Activated T-cell treated with anti-CD3 and anti-CD28 coated beads, Interleukin-2, amount 50 U/mL, for 72 hours (primary cell): ENCODE data around the gene COTL1. TPM values are rescaled to one million over a fixed set of nuclear protein-coding genes. Genes with fewer than 3 reads are reported as not detected.

Experiments
- ATAC-seq, 2 donors: fragments of 150-1000 bp; cut with Tn5 transposase; replicated peaks in 1 of 2; 2 replicates each; pipeline ENCODE4 v1.10.0; 2021; ENCODE audit warnings: moderate library complexity in 2 of 2, mild to moderate bottlenecking in 1 of 2
- DNase-seq, 2 donors: peaks; one replicate each; pipeline ENCODE4 v3.0.0; 2021 to 2022; ENCODE audit warnings: mixed read lengths in 1 of 2
- H3K27ac Mint-ChIP-seq: one replicate; pipeline ENCODE4 v1.8.0; 2022; ENCODE audit warnings: mild to moderate bottlenecking, moderate library complexity, mixed read lengths
- H3K27me3 Mint-ChIP-seq: one replicate; pipeline ENCODE4 v1.8.0; 2022; ENCODE audit warnings: low read depth, mixed read lengths
- H3K36me3 Mint-ChIP-seq, 2 donors: one replicate each; pipeline ENCODE4 v1.8.0; 2022; ENCODE audit warnings: mixed read lengths in 2 of 2, mild to moderate bottlenecking in 1 of 2; ENCODE audit not compliant: insufficient read depth in 2 of 2
- H3K4me1 Mint-ChIP-seq: one replicate; pipeline ENCODE4 v1.8.0; 2022; ENCODE audit warnings: low read depth, mixed read lengths
- H3K4me3 Mint-ChIP-seq, 2 donors: one replicate each; pipeline ENCODE4 v1.8.0; 2022; ENCODE audit warnings: mild to moderate bottlenecking in 2 of 2, mixed read lengths in 2 of 2, moderate library complexity in 2 of 2
- H3K9me3 Mint-ChIP-seq, 2 donors: one replicate each; pipeline ENCODE4 v1.8.0; 2022; ENCODE audit warnings: mixed read lengths in 2 of 2
- total RNA-seq, 2 donors: library from RNA; stranded (reverse); gene quantifications; one replicate each; pipeline ENCODE4 v1.2.3, GENCODE V29; 2022

COTL1 gene
- total RNA-seq, 2 donors from 2014 or later, result 353 to 529 TPM

GRCh38 chr16:84555418-84556196, 62.3 kb downstream of the COTL1 start:
- no peak overlapping the region for H3K27ac Mint-ChIP-seq
- no peak overlapping the region for H3K4me3 Mint-ChIP-seq
- no peaks in the 10 kb centered on the region for H3K9me3 Mint-ChIP-seq
- peaks cover 0 to 4% of the 10 kb centered on the region in 2 donors for H3K36me3 Mint-ChIP-seq
- no peaks in the 10 kb centered on the region for H3K27me3 Mint-ChIP-seq
- peaks cover 64% of the 10 kb centered on the region for H3K4me1 Mint-ChIP-seq
- DNase-seq (no peak), ATAC-seq (no peak)

- Mint-ChIP-seq H3K36me3 (peaks cover 0 to 4% of the 10 kb centered on the region in 2 donors), H3K4me1 (peaks cover 66% of the 10 kb centered on the region), H3K9me3 (no peaks in the 10 kb centered on the region), H3K4me3 (peak overlapping the region in 1 of 2 donors; percentile 95), H3K27ac (no peak overlapping the region), H3K27me3 (no peaks in the 10 kb centered on the region)
- no peak for ATAC-seq
- DNase-seq, result no peak
Observed at GRCh38 chr16:84554627-84555328, 63.1 kb downstream of the COTL1 start.

GRCh38 chr16:84553873-84554399, 63.9 kb downstream of the COTL1 start:
- H3K27me3 Mint-ChIP-seq, result no peaks in the 10 kb centered on the region

GRCh38 chr16:84552135-84552534, 65.7 kb downstream of the COTL1 start:
- Mint-ChIP-seq H3K4me1 (peaks cover 82% of the 10 kb centered on the region), H3K27ac (no peak overlapping the region), H3K27me3 (no peaks in the 10 kb centered on the region), H3K9me3 (no peaks in the 10 kb centered on the region), H3K4me3 (peak overlapping the region in 1 of 2 donors; percentile 95), H3K36me3 (peaks cover 0 to 6% of the 10 kb centered on the region in 2 donors)
- ATAC-seq, result no peak
- no peak for DNase-seq

More at GRCh38 chr16:84553873-84554399, 63.9 kb downstream of the COTL1 start:
- peaks cover 69% of the 10 kb centered on the region for H3K4me1 Mint-ChIP-seq
- H3K27ac Mint-ChIP-seq, result peak overlapping the region; percentile 15
- no peaks in the 10 kb centered on the region for H3K9me3 Mint-ChIP-seq
- peaks cover 0 to 4% of the 10 kb centered on the region in 2 donors for H3K36me3 Mint-ChIP-seq
- ATAC-seq (peak in 1 of 2 donors; percentile 35), DNase-seq (peak in 1 of 2 donors; percentile 43)
- peak overlapping the region in 1 of 2 donors; percentile 95 for H3K4me3 Mint-ChIP-seq

- peaks cover 90% of the 10 kb centered on the region for H3K4me1 Mint-ChIP-seq
- peak overlapping the region in 1 of 2 donors; percentile 94 for H3K4me3 Mint-ChIP-seq
- peak overlapping the region; percentile 80 for H3K27ac Mint-ChIP-seq
- H3K36me3 Mint-ChIP-seq, result peaks cover 0 to 17% of the 10 kb centered on the region in 2 donors
- H3K27me3 Mint-ChIP-seq, result no peaks in the 10 kb centered on the region
- DNase-seq, result no peak
- ATAC-seq, result no peak
- H3K9me3 Mint-ChIP-seq, result no peaks in the 10 kb centered on the region
Observed at GRCh38 chr16:84550096-84550495, 67.8 kb downstream of the COTL1 start.

GRCh38 chr16:84548971-84549844, 68.7 kb downstream of the COTL1 start:
- Mint-ChIP-seq H3K27ac (peak overlapping the region; percentile 86), H3K27me3 (no peaks in the 10 kb centered on the region), H3K36me3 (peaks cover 0 to 17% of the 10 kb centered on the region in 2 donors), H3K4me1 (peaks cover 90% of the 10 kb centered on the region), H3K4me3 (peak overlapping the region; percentile 84 to 94), H3K9me3 (no peaks in the 10 kb centered on the region)
- ATAC-seq (peak; percentile 66 to 76), DNase-seq (peak; percentile 16 to 55)

GRCh38 chr16:84548508-84548907, 69.4 kb downstream of the COTL1 start:
- H3K4me1 Mint-ChIP-seq, result peaks cover 89% of the 10 kb centered on the region
- DNase-seq (no peak), ATAC-seq (peak in 1 of 2 donors; percentile 26)
- peak overlapping the region in 1 of 2 donors; percentile 94 for H3K4me3 Mint-ChIP-seq
- H3K27me3 Mint-ChIP-seq, result no peaks in the 10 kb centered on the region
- peaks cover 0 to 20% of the 10 kb centered on the region in 2 donors for H3K36me3 Mint-ChIP-seq
- no peak overlapping the region for H3K27ac Mint-ChIP-seq
- no peaks in the 10 kb centered on the region for H3K9me3 Mint-ChIP-seq

- H3K4me3 Mint-ChIP-seq, result peak overlapping the region in 1 of 2 donors; percentile 94
- H3K27me3 Mint-ChIP-seq, result no peaks in the 10 kb centered on the region
- peaks cover 81% of the 10 kb centered on the region for H3K4me1 Mint-ChIP-seq
- H3K27ac Mint-ChIP-seq, result no peak overlapping the region
- peak in 1 of 2 donors; percentile 30 for DNase-seq
- H3K9me3 Mint-ChIP-seq, result no peaks in the 10 kb centered on the region
- ATAC-seq, result peak in 1 of 2 donors; percentile 6
- H3K36me3 Mint-ChIP-seq, result peaks cover 0 to 20% of the 10 kb centered on the region in 2 donors
Observed at GRCh38 chr16:84547546-84548061, 70.3 kb downstream of the COTL1 start.

GRCh38 chr16:84546669-84547545, 71.0 kb downstream of the COTL1 start:
- H3K27ac Mint-ChIP-seq, result no peak overlapping the region
- H3K4me1 Mint-ChIP-seq, result peaks cover 79% of the 10 kb centered on the region
- peak overlapping the region in 1 of 2 donors; percentile 94 for H3K4me3 Mint-ChIP-seq
- H3K27me3 Mint-ChIP-seq, result no peaks in the 10 kb centered on the region
- no peaks in the 10 kb centered on the region for H3K9me3 Mint-ChIP-seq
- H3K36me3 Mint-ChIP-seq, result peaks cover 0 to 16% of the 10 kb centered on the region in 2 donors
- ATAC-seq (no peak), DNase-seq (no peak)

GRCh38 chr16:84545114-84545737, 72.7 kb downstream of the COTL1 start:
- Mint-ChIP-seq H3K4me3 (peak overlapping the region in 1 of 2 donors; percentile 77), H3K27ac (no peak overlapping the region), H3K27me3 (no peaks in the 10 kb centered on the region), H3K9me3 (no peaks in the 10 kb centered on the region), H3K4me1 (peaks cover 64% of the 10 kb centered on the region), H3K36me3 (peaks cover 0 to 16% of the 10 kb centered on the region in 2 donors)
- no peak for DNase-seq
- ATAC-seq, result no peak

GRCh38 chr16:84544031-84544773, 73.7 kb downstream of the COTL1 start:
- Mint-ChIP-seq H3K4me3 (peak overlapping the region; percentile 44 to 77), H3K27me3 (no peaks in the 10 kb centered on the region)
- no peak for ATAC-seq

More at GRCh38 chr16:84544031-84544773, 73.7 kb downstream of the COTL1 start:
- Mint-ChIP-seq H3K9me3 (no peaks in the 10 kb centered on the region), H3K4me1 (peaks cover 62% of the 10 kb centered on the region), H3K36me3 (peaks cover 0 to 16% of the 10 kb centered on the region in 2 donors), H3K27ac (no peak overlapping the region)
- peak in 1 of 2 donors; percentile 25 for DNase-seq
